Measurements from ENCODE around the gene SLC43A2.

DNA sequence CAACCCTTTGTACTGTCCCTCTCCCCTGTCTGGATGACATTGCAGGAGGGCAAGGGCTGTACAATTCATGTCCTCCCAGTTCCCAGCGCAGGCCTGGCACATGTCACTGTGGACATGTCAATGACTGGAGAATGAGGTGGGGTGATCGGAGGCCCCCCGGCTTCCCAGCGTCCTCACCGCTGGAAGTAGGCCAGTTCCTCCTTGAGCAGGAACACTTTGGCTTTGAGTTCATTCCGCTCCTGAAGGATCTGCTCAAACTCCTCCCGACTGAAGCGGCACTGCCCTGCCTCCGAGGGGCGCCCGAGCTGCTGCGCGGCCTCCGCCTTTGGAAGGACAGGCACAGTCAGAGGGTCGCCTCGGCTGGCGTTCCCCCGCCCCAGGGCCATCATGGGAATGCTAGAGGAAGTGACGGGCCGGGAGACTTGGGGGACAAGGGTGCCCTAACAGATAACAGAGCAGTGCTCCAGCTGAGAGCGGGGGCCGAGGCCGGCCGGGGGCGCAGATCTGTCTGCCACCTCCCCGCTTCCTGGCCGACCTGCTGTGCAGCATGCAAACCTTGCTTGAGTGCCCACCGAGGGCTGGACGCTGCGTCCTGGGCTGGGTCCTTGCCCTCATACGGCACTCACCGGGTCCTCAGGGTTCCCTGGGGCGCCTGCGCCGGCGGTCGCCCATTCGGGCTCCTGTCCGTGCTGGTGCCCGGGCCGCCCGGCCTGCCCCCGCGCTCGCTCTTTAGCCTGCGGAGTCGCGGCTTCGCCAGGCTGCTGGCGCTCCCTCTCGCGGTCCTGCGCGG lies 19.7 kb upstream of the SLC43A2 start:
- TF ChIP-seq TCF12 (IDR thresholded peaks at IDR 0.05; ENCODE audit: low read depth) (no peak), CEBPB (IDR thresholded peaks at IDR 0.05) (no peak), YY1 (IDR thresholded peaks at IDR 0.05; ENCODE audit: low read depth) (no peak), TAF1 (IDR thresholded peaks at IDR 0.05; ENCODE audit: low read depth) (no peak), EGR1 (IDR thresholded peaks at IDR 0.05) (no peak), TEAD4 (IDR thresholded peaks at IDR 0.05) (no peak), EP300 (IDR thresholded peaks at IDR 0.05; ENCODE audit: borderline replicate concordance) (no peak), CREB1 (IDR thresholded peaks at IDR 0.05; ENCODE audit: low read depth) (no peak), RAD21 (IDR thresholded peaks at IDR 0.05; ENCODE audit: low read depth) (no peak)
- TF ChIP-seq, protein P1, sequence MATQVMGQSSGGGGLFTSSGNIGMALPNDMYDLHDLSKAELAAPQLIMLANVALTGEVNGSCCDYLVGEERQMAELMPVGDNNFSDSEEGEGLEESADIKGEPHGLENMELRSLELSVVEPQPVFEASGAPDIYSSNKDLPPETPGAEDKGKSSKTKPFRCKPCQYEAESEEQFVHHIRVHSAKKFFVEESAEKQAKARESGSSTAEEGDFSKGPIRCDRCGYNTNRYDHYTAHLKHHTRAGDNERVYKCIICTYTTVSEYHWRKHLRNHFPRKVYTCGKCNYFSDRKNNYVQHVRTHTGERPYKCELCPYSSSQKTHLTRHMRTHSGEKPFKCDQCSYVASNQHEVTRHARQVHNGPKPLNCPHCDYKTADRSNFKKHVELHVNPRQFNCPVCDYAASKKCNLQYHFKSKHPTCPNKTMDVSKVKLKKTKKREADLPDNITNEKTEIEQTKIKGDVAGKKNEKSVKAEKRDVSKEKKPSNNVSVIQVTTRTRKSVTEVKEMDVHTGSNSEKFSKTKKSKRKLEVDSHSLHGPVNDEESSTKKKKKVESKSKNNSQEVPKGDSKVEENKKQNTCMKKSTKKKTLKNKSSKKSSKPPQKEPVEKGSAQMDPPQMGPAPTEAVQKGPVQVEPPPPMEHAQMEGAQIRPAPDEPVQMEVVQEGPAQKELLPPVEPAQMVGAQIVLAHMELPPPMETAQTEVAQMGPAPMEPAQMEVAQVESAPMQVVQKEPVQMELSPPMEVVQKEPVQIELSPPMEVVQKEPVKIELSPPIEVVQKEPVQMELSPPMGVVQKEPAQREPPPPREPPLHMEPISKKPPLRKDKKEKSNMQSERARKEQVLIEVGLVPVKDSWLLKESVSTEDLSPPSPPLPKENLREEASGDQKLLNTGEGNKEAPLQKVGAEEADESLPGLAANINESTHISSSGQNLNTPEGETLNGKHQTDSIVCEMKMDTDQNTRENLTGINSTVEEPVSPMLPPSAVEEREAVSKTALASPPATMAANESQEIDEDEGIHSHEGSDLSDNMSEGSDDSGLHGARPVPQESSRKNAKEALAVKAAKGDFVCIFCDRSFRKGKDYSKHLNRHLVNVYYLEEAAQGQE (IDR thresholded peaks at IDR 0.05; ENCODE audit: low read depth), result no peak
